Lower leg skin (tissue), 4 donors: Measurements from ENCODE around the gene PLEKHN1. TPM values are rescaled to one million over a fixed set of nuclear protein-coding genes. Genes with fewer than 3 reads are reported as not detected.

ENCODE experiments used
- DNase-seq, 2 donors: peaks; one replicate each; pipeline ENCODE4 v3.0.0-alpha.2; 2019; ENCODE audit warnings: low spot score in 2 of 2
- H3K4me3 ChIP-seq: fragments of 200-600 bp; sonication (generic); 2 replicates; pipeline ENCODE4 v1.5.1; 2017; ENCODE audit warnings: mild to moderate bottlenecking, low read depth; ENCODE audit not compliant: poor library complexity, severe bottlenecking
- POLR2A ChIP-seq, 2 donors: fragments of 450-650 bp; IDR thresholded peaks; one replicate each; pipeline ENCODE4 v1.6.1; 2016 to 2017; ENCODE audit warnings: antibody characterized with exemption in 2 of 2, mild to moderate bottlenecking in 1 of 2, moderate library complexity in 1 of 2
- WGBS, 2 donors: methylation state at CpG; one replicate each; pipeline ENCODE4 v1.1.5; 2018; 5-methylcytosine and 5-hydroxymethylcytosine counted together
- intact Hi-C: fragments of 100-400 bp; cut with DNase I; formaldehyde crosslinking; loops from one replicate; pipeline ENCODE4 v1.15.0; 2023; ENCODE audit warnings: low total_unique reads
- total RNA-seq, 4 donors: library from RNA; depleted of rRNA; stranded (reverse); fragments of >200 nt; gene quantifications; one replicate each; pipeline ENCODE4 v1.1.0, GENCODE V29; 2016
- TF ChIP-seq, protein P1 (sequence below), 3 donors: fragments of 450-650 bp; IDR thresholded peaks; one replicate each; pipeline ENCODE4 v1.5.1; 2016; ENCODE audit warnings: antibody characterized with exemption in 3 of 3, mild to moderate bottlenecking in 3 of 3, moderate library complexity in 2 of 3

PLEKHN1 gene
- total RNA-seq, 4 donors from 2014 or later = 38.7 to 109 (median 45.3) TPM

GRCh38 chr1:971751-972506, 5.6 kb downstream of the PLEKHN1 start:
- DNase-seq = no peak
- WGBS, 2 donors = 79 to 84% methylated on average over 23 to 28 of the region's 34 CpGs
- TF ChIP-seq, protein P1, sequence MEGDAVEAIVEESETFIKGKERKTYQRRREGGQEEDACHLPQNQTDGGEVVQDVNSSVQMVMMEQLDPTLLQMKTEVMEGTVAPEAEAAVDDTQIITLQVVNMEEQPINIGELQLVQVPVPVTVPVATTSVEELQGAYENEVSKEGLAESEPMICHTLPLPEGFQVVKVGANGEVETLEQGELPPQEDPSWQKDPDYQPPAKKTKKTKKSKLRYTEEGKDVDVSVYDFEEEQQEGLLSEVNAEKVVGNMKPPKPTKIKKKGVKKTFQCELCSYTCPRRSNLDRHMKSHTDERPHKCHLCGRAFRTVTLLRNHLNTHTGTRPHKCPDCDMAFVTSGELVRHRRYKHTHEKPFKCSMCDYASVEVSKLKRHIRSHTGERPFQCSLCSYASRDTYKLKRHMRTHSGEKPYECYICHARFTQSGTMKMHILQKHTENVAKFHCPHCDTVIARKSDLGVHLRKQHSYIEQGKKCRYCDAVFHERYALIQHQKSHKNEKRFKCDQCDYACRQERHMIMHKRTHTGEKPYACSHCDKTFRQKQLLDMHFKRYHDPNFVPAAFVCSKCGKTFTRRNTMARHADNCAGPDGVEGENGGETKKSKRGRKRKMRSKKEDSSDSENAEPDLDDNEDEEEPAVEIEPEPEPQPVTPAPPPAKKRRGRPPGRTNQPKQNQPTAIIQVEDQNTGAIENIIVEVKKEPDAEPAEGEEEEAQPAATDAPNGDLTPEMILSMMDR (IDR thresholded peaks at IDR 0.05) = no peak
- TF ChIP-seq POLR2A (IDR thresholded peaks at IDR 0.05) = no peak

GRCh38 chr1:972726-973458, 6.6 kb downstream of the PLEKHN1 start:
- TF ChIP-seq, protein P1 (IDR thresholded peaks at IDR 0.05) = no peak
- TF ChIP-seq POLR2A (IDR thresholded peaks at IDR 0.05) = no peak
- intact Hi-C loops = no loop called here
- WGBS, 2 donors = 81 to 83% methylated on average over 20 to 28 of the region's 28 CpGs
- no peak overlapping the region for H3K4me3 ChIP-seq
- no peak for DNase-seq

More at GRCh38 chr1:971751-972506, 5.6 kb downstream of the PLEKHN1 start:
- intact Hi-C loops = no loop called here
- H3K4me3 ChIP-seq = no peak overlapping the region

DNA sequence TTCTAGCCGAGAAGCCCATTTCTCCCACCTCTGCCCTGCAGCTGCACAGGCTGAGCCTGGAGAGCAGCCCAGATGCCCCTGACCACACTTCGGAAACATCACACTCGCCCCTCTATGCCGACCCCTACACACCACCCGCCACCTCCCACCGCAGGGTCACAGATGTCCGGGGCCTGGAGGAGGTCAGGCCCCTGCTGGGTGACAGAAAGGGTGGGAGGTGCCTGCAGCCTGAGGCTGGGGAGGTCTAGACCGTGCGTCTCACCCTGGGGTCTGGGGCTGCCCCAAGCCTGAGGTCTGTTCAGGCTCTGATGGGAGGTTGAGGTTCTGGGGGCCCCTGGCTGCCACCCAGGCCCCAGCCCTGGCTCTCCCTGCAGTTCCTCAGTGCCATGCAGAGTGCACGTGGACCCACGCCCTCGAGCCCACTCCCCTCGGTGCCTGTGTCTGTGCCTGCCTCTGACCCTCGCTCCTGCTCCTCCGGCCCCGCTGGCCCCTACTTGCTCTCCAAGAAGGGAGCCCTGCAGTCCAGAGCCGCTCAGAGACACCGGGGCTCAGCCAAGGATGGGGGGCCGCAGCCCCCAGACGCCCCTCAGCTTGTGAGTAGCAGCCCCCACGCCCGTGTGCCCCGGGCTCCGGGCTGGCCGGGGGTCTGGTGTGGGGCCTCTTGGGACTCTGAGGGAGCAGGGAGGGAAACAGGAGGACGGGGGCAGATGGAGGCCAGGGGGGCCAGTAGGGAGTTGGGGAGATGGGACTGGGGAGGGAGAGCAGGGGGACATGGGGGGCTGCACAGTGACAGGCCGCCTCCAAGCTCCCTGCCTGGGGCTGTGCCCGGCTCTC, 7.4 kb downstream of the PLEKHN1 start:
- whole genome bisulfite sequencing, 2 donors = 76 to 82% methylated on average over 22 to 27 of the region's 28 CpGs
- TF ChIP-seq, protein P1 (IDR thresholded peaks at IDR 0.05) = no peak
- no peak for TF ChIP-seq POLR2A (IDR thresholded peaks at IDR 0.05)
- no peak for DNase-seq
- intact Hi-C loops = no loop called here
- H3K4me3 ChIP-seq = no peak overlapping the region

GRCh38 chr1:974293-974640, 8.0 kb downstream of the PLEKHN1 start:
- H3K4me3 ChIP-seq = no peak overlapping the region
- TF ChIP-seq, protein P1 (IDR thresholded peaks at IDR 0.05) = no peak
- TF ChIP-seq POLR2A (IDR thresholded peaks at IDR 0.05) = no peak
- intact Hi-C loops = no loop called here
- DNase-seq = no peak
- 84 to 96% methylated on average over 11 of the region's 11 CpGs for WGBS, 2 donors

DNA sequence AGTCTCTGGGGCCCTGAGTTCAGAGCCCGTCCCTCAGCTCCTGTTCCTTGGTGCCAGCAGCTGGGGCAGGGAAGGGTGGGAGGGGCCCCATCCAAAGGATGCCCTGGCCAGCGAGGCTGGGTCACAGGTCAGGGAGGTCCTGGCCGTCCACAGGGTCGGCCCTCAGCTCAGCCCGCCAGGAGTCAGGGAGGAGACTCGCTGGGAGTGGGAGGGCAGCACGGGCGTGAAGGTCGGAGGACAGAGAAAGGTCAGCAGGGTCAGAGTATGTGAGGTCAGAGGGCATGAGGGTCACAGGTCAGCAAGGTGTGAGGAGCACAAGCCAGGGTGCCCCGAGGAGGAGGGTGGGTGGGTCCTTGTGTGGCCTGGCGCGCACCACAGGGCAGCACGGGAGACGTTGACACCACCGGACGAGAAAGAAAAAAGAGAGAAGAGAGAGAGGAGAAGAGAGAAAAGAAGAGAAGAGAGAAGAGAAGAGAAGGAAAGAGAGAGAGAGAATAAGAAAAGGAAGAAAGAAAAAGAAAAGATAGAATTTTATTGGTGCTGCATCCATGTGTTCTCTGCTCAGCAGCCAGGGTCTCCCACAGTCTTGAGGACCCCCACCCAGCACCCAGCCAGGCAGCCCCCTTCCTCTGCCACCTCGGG, 8.5 kb downstream of the PLEKHN1 start:
- 62 to 69% methylated on average over 14 to 17 of the region's 17 CpGs for WGBS, 2 donors
- no peak overlapping the region for H3K4me3 ChIP-seq
- no peak for DNase-seq
- no peak for TF ChIP-seq POLR2A (IDR thresholded peaks at IDR 0.05)
- TF ChIP-seq, protein P1 (IDR thresholded peaks at IDR 0.05) = no peak
- intact Hi-C loops = no loop called here
